GM12875 (cell line): ENCODE measurements around the gene CCDC154.

Source experiments
- H3K4me3 ChIP-seq: one replicate; pipeline ENCODE4 v1.5.1; 2011; ENCODE audit warnings: low read depth, low read length, control low read depth
- CTCF ChIP-seq: IDR thresholded peaks from 2 replicates; pipeline ENCODE4 v1.5.1; 2011; ENCODE audit warnings: low read depth, mild to moderate bottlenecking, control low read depth, inconsistent platforms, low read length, moderate library complexity, borderline replicate concordance; ENCODE audit not compliant: insufficient read depth

CCDC154 gene

GRCh38 chr16:1429631-1430030 lies 14.7 kb downstream of the CCDC154 start:
- TF ChIP-seq CTCF: no peak
- H3K4me3 ChIP-seq: no peak overlapping the region

DNA sequence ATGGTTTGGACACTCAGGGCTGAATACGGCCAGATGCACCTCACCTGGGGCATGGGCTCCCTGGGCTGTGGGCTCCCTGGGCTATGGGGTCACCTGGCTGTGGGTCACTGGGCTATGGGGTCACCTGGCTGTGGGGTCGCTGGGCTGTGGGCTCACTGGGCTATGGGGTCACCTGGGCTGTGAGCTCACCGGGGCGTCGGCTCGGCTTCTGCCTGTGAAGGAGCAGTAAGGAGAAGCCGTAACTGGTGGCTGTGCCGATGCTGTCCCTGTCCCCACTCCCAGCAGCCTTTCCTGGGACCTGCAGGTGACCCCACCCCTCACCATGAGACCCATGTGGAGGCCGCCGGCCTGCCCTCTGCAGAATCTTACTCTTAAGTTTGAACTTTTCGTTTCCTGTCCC lies 15.3 kb downstream of the CCDC154 start:
- TF ChIP-seq CTCF: no peak
- H3K4me3 ChIP-seq: no peak overlapping the region

- H3K4me3 ChIP-seq: no peak overlapping the region
- TF ChIP-seq CTCF: peak; percentile 33; the same call in 1 of the 2 replicates
Measured at GRCh38 chr16:1428511-1428910, 15.8 kb downstream of the CCDC154 start.

- no peak for TF ChIP-seq CTCF
- no peak overlapping the region for H3K4me3 ChIP-seq
Measured at GRCh38 chr16:1427473-1428461, 16.6 kb downstream of the CCDC154 start.

DNA sequence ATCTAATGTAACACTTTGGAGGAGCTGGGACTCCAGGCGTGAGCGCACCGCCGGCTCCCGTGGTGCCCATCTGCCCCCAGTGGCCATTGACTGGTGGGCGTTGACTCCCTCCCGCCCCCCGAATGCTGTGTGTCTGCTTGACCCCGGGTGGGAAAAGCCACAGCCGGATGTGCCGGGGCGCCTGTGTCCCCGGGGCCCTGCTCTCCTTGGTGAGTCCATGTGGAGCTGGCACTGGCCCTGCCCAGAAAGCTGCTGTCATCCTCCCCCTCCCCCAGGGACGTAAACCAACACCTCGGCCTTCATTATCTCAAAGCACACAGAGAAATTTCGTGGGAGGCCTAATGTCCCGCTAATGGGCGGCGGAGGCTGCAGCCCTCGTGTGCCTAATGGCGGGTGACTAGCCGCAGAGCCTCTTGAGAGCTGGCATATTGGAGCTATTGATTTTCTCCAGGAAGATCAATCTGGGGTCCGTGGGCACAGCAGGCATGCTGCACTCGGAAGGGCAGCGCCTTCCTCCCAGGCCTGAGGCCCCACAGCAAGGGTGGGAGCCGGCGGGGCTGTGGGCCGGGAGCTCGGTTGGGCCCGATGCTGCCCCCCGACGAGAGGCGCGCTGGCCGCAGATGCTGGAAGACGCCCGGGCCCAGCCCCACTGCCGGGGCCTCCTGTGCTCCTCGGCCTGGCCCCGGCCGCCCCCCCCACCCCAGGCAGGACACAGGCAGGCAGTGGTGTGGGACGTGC lies 17.5 kb downstream of the CCDC154 start:
- no peak for TF ChIP-seq CTCF
- no peak overlapping the region for H3K4me3 ChIP-seq

- no peak for TF ChIP-seq CTCF
- H3K4me3 ChIP-seq: no peak overlapping the region
Measured at GRCh38 chr16:1425616-1426370, 18.6 kb downstream of the CCDC154 start.
